ENCODE data around the gene TFCP2. TPM values are rescaled to one million over a fixed set of nuclear protein-coding genes. Genes with fewer than 3 reads are reported as not detected.

The TFCP2 gene
- total and polyA plus RNA-seq, 2 of the 13 experiments (the other 11 are each of a cell fraction or from before 2014, with no cell fraction given) = 7.6 to 10.0 TPM

- TF ChIP-seq, protein P1, sequence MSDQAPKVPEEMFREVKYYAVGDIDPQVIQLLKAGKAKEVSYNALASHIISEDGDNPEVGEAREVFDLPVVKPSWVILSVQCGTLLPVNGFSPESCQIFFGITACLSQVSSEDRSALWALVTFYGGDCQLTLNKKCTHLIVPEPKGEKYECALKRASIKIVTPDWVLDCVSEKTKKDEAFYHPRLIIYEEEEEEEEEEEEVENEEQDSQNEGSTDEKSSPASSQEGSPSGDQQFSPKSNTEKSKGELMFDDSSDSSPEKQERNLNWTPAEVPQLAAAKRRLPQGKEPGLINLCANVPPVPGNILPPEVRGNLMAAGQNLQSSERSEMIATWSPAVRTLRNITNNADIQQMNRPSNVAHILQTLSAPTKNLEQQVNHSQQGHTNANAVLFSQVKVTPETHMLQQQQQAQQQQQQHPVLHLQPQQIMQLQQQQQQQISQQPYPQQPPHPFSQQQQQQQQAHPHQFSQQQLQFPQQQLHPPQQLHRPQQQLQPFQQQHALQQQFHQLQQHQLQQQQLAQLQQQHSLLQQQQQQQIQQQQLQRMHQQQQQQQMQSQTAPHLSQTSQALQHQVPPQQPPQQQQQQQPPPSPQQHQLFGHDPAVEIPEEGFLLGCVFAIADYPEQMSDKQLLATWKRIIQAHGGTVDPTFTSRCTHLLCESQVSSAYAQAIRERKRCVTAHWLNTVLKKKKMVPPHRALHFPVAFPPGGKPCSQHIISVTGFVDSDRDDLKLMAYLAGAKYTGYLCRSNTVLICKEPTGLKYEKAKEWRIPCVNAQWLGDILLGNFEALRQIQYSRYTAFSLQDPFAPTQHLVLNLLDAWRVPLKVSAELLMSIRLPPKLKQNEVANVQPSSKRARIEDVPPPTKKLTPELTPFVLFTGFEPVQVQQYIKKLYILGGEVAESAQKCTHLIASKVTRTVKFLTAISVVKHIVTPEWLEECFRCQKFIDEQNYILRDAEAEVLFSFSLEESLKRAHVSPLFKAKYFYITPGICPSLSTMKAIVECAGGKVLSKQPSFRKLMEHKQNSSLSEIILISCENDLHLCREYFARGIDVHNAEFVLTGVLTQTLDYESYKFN (CRISPR knock-in tag; conservative IDR thresholded peaks at IDR 0.05) = peak; percentile 22
- TF ChIP-seq SIN3A (IDR thresholded peaks at IDR 0.05; ENCODE audit: borderline replicate concordance, low read depth, low read length) (peak; percentile 35; the same call in 1 of the 2 replicates), NFE2L2 (IDR thresholded peaks at IDR 0.05; ENCODE audit: low read length) (no peak), U2AF1 (optimal IDR thresholded peaks at IDR 0.05; ENCODE audit: low read depth, low read length) (peak; percentile 45), SALL1 (CRISPR knock-in tag; IDR thresholded peaks at IDR 0.05) (peak; percentile 72), ZNF572 (CRISPR knock-in tag; IDR thresholded peaks at IDR 0.05) (no peak), CBFB (CRISPR knock-in tag; IDR thresholded peaks at IDR 0.05) (peak; percentile 53; the same call in 1 of the 2 replicates), KLF11 (CRISPR knock-in tag; IDR thresholded peaks at IDR 0.05) (no peak), ZNF543 (CRISPR knock-in tag; IDR thresholded peaks at IDR 0.05) (no peak), FOXK2 (IDR thresholded peaks at IDR 0.05) (no peak), ESRRA (CRISPR knock-in tag; IDR thresholded peaks at IDR 0.05; ENCODE audit: low read depth) (0 out of 2 replicates have a peak, but pooled peaks have one; percentile 32), PHF5A (CRISPR knock-in tag; IDR thresholded peaks at IDR 0.05; ENCODE audit: low read depth, unreplicated experiment) (peak; percentile 71), MAF1 (CRISPR knock-in tag; IDR thresholded peaks at IDR 0.05; ENCODE audit: borderline replicate concordance) (0 out of 2 replicates have a peak, but pooled peaks have one; percentile 60), POLR2AphosphoS5 (IDR thresholded peaks at IDR 0.05; ENCODE audit: low read depth, low read length) (peak; percentile 97), IRF2 (CRISPR knock-in tag; IDR thresholded peaks at IDR 0.05) (peak; percentile 91), SOX5 (CRISPR knock-in tag; IDR thresholded peaks at IDR 0.05; ENCODE audit: borderline replicate concordance) (peak; percentile 58; the same call in 1 of the 2 replicates), HBP1 (CRISPR knock-in tag; IDR thresholded peaks at IDR 0.05; ENCODE audit: low read depth) (0 out of 2 replicates have a peak, but pooled peaks have one; percentile 17), GMEB2 (CRISPR knock-in tag; IDR thresholded peaks at IDR 0.05; ENCODE audit: low read depth) (peak; percentile 90), ZNF441 (CRISPR knock-in tag; IDR thresholded peaks at IDR 0.05; ENCODE audit: borderline replicate concordance) (0 out of 2 replicates have a peak, but pooled peaks have one; percentile 27)
- TF ChIP-seq, protein P2, sequence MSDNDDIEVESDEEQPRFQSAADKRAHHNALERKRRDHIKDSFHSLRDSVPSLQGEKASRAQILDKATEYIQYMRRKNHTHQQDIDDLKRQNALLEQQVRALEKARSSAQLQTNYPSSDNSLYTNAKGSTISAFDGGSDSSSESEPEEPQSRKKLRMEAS (IDR thresholded peaks at IDR 0.05) = peak; percentile 56
- TF ChIP-seq, protein P3, sequence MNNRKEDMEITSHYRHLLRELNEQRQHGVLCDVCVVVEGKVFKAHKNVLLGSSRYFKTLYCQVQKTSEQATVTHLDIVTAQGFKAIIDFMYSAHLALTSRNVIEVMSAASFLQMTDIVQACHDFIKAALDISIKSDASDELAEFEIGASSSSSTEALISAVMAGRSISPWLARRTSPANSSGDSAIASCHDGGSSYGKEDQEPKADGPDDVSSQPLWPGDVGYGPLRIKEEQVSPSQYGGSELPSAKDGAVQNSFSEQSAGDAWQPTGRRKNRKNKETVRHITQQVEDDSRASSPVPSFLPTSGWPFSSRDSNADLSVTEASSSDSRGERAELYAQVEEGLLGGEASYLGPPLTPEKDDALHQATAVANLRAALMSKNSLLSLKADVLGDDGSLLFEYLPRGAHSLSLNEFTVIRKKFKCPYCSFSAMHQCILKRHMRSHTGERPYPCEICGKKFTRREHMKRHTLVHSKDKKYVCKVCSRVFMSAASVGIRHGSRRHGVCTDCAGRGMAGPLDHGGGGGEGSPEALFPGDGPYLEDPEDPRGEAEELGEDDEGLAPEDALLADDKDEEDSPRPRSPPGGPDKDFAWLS (CRISPR knock-in tag; IDR thresholded peaks at IDR 0.05; ENCODE audit: borderline replicate concordance) = no peak
Observed at GRCh38 chr12:51083126-51083833, 89.7 kb downstream of the TFCP2 start, which contains the start of gene CSRNP2 (continued).

Data from HepG2 (cell line).